HG02588 (cell line): ENCODE results near the gene MTMR1.

Source experiments
- ATAC-seq: cut with Tn5 transposase; IDR thresholded peaks from one replicate; pipeline ENCODE4 v1.9.1; 2021; ENCODE audit warnings: mild to moderate bottlenecking, moderate library complexity; ENCODE audit not compliant: unreplicated experiment

The MTMR1 gene

GRCh38 chrX:150777328-150777992, 84.3 kb downstream of the MTMR1 start:
- ATAC-seq, result no peak

- no peak for ATAC-seq
Measured at GRCh38 chrX:150779385-150779784, 86.2 kb downstream of the MTMR1 start.

GRCh38 chrX:150781677-150782076, 88.5 kb downstream of the MTMR1 start:
- no peak for ATAC-seq

GRCh38 chrX:150790021-150790420, 96.8 kb downstream of the MTMR1 start:
- ATAC-seq, result no peak

- no peak for ATAC-seq
Measured at GRCh38 chrX:150792949-150793527, 99.8 kb downstream of the MTMR1 start.

GRCh38 chrX:150805736-150806135, 112.5 kb downstream of the MTMR1 start:
- ATAC-seq, result no peak

GRCh38 chrX:150806827-150807226, 113.6 kb downstream of the MTMR1 start:
- no peak for ATAC-seq

GRCh38 chrX:150813922-150814321, 120.7 kb downstream of the MTMR1 start:
- ATAC-seq, result no peak
